Mesothelial cell of epicardium (in vitro differentiated cells): ENCODE results near the gene TTC28. TPM values are rescaled to one million over a fixed set of nuclear protein-coding genes. Genes with fewer than 3 reads are reported as not detected.
"Not testable (repeated sequence)": the region's sequence is repeated elsewhere in the genome, so short reads cannot be mapped to it uniquely, and the experiment has no call there.

ENCODE experiments used
- DNase-seq, 2 experiments: peaks; one replicate each; pipeline ENCODE4 v3.0.0; 2021; ENCODE audit warnings: low spot score in 2 of 2; ENCODE audit not compliant: unreplicated experiment in 2 of 2
- H3K27ac Mint-ChIP-seq: 2 replicates; pipeline ENCODE4 v1.8.0; 2021; ENCODE audit warnings: mixed read lengths
- H3K27me3 Mint-ChIP-seq: 2 replicates; pipeline ENCODE4 v1.8.0; 2021; ENCODE audit warnings: low read depth, mixed read lengths
- H3K36me3 Mint-ChIP-seq: 2 replicates; pipeline ENCODE4 v1.8.0; 2021; ENCODE audit warnings: mixed read lengths
- H3K4me1 Mint-ChIP-seq: 2 replicates; pipeline ENCODE4 v1.8.0; 2021; ENCODE audit warnings: mixed read lengths
- H3K4me3 Mint-ChIP-seq: 2 replicates; pipeline ENCODE4 v1.8.0; 2021; ENCODE audit warnings: mild to moderate bottlenecking, moderate library complexity, mixed read lengths
- H3K9me3 Mint-ChIP-seq: 2 replicates; pipeline ENCODE4 v1.8.0; 2021; ENCODE audit warnings: mixed read lengths
- total RNA-seq: library from RNA; stranded (reverse); gene quantifications from 3 replicates; pipeline ENCODE4 v1.2.1, GENCODE V29; 2021
- TF ChIP-seq, protein P1 (sequence below): fragments of 200-600 bp; sonication (generic); IDR thresholded peaks from one replicate; pipeline ENCODE4 v1.5.0; 2021; ENCODE audit warnings: antibody characterized with exemption; ENCODE audit not compliant: unreplicated experiment

The TTC28 gene
- total RNA-seq, 1 donor from 2014 or later: 95.9 TPM

DNA sequence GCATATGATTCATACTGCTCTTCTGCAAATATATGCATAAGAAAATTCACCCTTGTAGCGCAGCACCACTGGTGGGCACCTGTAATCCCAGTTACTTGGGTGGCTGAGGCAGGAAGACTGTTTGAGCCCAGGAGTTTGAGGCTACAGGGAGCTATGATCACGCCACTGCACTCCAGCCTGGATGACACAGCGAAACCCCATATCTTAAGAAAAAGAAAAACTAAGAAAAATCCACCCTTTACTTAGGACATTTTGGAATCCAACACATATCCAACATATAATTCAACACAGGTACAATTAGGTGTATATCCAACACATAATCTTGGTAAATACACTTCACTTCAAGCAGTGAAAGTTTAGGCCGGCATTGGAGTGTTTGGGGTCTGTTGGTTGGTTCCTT, 505.1 kb downstream of the TTC28 start:
- peaks cover 2% of the 10 kb centered on the region for H3K27me3 Mint-ChIP-seq
- no peak overlapping the region for H3K27ac Mint-ChIP-seq
- H3K36me3 Mint-ChIP-seq: peaks cover 9% of the 10 kb centered on the region
- H3K4me1 Mint-ChIP-seq: peaks cover 29% of the 10 kb centered on the region
- H3K4me3 Mint-ChIP-seq: no peak overlapping the region
- DNase-seq: no peak
- peaks cover 12% of the 10 kb centered on the region for H3K9me3 Mint-ChIP-seq
- TF ChIP-seq, protein P1, sequence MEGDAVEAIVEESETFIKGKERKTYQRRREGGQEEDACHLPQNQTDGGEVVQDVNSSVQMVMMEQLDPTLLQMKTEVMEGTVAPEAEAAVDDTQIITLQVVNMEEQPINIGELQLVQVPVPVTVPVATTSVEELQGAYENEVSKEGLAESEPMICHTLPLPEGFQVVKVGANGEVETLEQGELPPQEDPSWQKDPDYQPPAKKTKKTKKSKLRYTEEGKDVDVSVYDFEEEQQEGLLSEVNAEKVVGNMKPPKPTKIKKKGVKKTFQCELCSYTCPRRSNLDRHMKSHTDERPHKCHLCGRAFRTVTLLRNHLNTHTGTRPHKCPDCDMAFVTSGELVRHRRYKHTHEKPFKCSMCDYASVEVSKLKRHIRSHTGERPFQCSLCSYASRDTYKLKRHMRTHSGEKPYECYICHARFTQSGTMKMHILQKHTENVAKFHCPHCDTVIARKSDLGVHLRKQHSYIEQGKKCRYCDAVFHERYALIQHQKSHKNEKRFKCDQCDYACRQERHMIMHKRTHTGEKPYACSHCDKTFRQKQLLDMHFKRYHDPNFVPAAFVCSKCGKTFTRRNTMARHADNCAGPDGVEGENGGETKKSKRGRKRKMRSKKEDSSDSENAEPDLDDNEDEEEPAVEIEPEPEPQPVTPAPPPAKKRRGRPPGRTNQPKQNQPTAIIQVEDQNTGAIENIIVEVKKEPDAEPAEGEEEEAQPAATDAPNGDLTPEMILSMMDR: no peak

DNA sequence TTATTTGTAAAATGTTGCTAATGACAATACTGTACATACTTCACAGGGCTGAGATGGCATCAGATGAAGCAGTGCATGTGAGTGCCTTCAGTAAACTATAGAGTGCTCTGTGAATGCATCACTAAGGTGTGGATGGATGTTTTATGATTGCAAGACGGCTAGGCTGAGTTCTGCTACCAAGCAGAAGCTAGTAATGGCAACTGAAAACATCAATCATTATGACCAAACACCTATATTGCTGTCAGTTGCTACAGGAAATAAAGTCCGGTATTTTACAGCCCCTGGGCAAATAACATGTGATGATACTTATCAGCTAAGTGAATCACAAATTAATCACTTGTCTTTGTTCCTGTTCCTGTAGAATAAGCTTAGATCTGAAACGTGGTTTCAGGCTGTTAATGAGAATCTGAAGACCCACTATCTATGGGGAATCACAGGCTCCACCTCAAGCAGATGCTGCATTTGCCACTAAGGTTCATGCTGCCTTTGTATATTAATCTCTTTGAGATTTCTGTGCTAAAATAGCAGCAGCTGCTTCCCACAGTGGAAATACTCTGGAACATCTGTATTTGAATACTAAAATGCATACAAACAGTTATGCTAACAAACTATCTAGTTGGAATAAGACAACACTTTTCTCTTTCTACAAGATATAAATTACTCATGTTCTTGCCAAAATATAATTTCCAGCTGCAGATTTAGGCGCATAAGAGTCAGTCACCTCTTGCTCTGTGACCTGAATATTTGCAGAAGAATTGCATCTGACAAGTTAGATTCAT, 506.6 kb downstream of the TTC28 start:
- H3K4me3 Mint-ChIP-seq: no peak overlapping the region
- H3K9me3 Mint-ChIP-seq: peaks cover 12% of the 10 kb centered on the region
- peaks cover 29% of the 10 kb centered on the region for H3K4me1 Mint-ChIP-seq
- H3K36me3 Mint-ChIP-seq: peaks cover 10% of the 10 kb centered on the region
- peaks cover 2% of the 10 kb centered on the region for H3K27me3 Mint-ChIP-seq
- no peak overlapping the region for H3K27ac Mint-ChIP-seq
- TF ChIP-seq, protein P1: no peak
- DNase-seq: no peak

DNA sequence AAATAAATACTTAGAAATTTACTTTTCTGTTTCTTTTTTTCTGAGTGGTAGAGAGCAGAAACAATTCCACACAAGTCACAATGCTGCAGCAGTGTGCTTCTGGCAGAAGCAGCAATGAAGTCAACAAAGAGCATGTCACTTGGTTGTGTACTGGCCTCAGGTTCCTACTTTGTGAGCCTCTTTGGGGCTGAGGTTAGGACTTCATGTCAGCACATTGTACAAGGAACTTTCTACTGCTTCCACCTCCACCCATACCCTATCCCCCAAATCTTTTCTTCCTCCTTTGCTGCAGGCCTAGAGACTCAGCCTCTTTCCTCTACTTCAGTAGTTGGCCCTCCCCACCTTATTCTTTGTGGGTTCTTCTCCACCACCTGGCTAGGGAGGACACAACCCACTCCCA, 507.9 kb downstream of the TTC28 start:
- H3K27me3 Mint-ChIP-seq: peaks cover 2% of the 10 kb centered on the region
- H3K9me3 Mint-ChIP-seq: peaks cover 18% of the 10 kb centered on the region
- H3K4me3 Mint-ChIP-seq: no peak overlapping the region
- TF ChIP-seq, protein P1: no peak
- H3K27ac Mint-ChIP-seq: peak overlapping the region; percentile 35
- no peak for DNase-seq
- peaks cover 29% of the 10 kb centered on the region for H3K4me1 Mint-ChIP-seq
- H3K36me3 Mint-ChIP-seq: peaks cover 22% of the 10 kb centered on the region

DNA sequence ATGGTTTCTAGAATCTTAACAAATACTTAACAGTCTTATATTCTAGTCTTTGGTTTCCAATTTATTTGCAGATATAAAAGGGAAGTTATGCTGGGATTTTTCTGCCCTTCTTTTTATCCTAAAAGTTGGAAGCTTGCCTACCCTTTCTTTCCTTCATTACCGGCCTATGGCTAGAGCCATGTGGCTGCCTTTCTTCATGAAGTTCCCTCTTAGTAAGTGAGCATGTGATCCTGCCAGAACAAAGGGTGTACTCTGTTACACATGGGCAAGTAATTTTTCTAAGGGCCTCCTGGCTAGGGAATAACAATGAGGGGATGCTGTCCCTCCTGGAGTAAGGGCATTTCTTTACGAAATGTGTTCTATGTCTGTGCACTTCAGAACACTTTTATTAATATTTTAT, 508.5 kb downstream of the TTC28 start:
- no peak overlapping the region for H3K4me3 Mint-ChIP-seq
- H3K27me3 Mint-ChIP-seq: peaks cover 2% of the 10 kb centered on the region
- peaks cover 24% of the 10 kb centered on the region for H3K36me3 Mint-ChIP-seq
- peaks cover 20% of the 10 kb centered on the region for H3K9me3 Mint-ChIP-seq
- peak overlapping the region; percentile 30 for H3K27ac Mint-ChIP-seq
- peaks cover 27% of the 10 kb centered on the region for H3K4me1 Mint-ChIP-seq
- DNase-seq: no peak
- TF ChIP-seq, protein P1: no peak

DNA sequence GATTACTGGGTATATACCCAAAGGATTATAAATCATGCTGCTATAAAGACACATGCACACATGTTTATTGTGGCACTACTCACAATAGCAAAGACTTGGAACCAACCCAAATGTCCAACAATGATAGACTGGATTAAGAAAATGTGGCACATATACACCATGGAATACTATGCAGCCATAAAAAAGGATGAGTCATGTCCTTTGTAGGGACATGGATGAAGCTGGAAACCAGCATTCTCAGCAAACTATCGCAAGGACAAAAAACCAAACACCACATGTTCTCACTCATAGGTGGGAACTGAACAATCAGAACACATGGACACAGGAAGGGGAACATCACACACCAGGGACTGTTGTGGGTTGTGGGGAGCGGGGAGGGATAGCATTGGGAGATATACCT, 510.3 kb downstream of the TTC28 start:
- H3K27me3 Mint-ChIP-seq, H3K27ac Mint-ChIP-seq, DNase-seq, H3K4me3 Mint-ChIP-seq: not testable (repeated sequence)
- H3K36me3 Mint-ChIP-seq: peaks cover 36% of the 10 kb centered on the region
- H3K4me1 Mint-ChIP-seq: peaks cover 26% of the 10 kb centered on the region
- peaks cover 32% of the 10 kb centered on the region for H3K9me3 Mint-ChIP-seq

DNA sequence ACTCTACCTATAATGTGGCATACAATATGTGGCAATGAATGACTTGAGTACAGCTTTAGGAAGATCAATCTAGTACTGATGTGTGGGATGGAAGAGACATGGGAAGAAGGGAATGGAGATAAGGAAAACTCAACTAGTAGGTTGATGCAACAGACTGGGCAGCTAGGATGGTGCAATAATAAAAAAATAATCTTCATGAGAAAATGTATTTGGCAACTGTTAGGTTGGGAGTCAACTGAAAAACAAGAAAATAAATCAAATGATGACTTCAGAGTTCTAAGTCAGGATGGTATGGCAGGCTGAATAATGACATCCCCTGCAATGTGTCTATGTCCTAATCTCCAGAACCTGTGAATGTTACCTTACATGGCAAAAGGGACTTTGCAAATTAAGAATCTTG, 523.8 kb downstream of the TTC28 start:
- no peak for DNase-seq
- Mint-ChIP-seq H3K9me3 (peaks cover 41% of the 10 kb centered on the region), H3K27ac (no peak overlapping the region), H3K4me1 (peaks cover 5% of the 10 kb centered on the region), H3K4me3 (no peak overlapping the region), H3K27me3 (no peaks in the 10 kb centered on the region), H3K36me3 (peaks cover 43% of the 10 kb centered on the region)
- TF ChIP-seq, protein P1: no peak
